Measurements from ENCODE around the gene RPRD1B. TPM values are rescaled to one million over a fixed set of nuclear protein-coding genes. Genes with fewer than 3 reads are reported as not detected.
A peak's percentile ranks its signal among the peaks of the same experiment; 100 is the strongest.

Gene RPRD1B
- total RNA-seq, 1 experiment from 2014 or later, result 55.1 TPM

DNA sequence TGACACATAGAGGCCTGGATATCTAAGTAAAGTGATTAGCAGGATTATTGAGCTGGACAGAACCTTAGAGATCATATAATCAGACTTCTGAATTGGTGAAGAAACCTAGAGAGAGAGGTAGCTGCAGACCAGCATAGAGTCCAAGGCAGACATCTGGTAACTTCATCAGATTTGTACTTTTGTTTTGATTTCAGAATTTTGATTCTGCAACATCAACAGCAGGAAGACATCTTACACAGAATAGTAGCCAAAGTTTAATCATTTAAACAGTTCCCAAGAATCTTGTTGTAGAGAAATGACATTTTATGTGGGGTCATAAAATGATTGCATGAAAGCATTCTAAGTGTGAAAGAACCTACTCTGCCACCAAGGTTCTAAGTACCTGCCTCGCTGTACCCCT is 39.4 kb downstream of the RPRD1B start:
- no peak overlapping the region for H3K4me3 ChIP-seq
- peaks cover 4% of the 10 kb centered on the region; the same call in 1 of the 2 replicates for H3K79me2 ChIP-seq (ENCODE audit: low read depth)
- ChIA-PET CTCF (interaction anchor here (0.6 to 1.5 kb wide), 16 partner anchors 15 to 335 kb away, joined by 3 to 24 read pairs (median 4); partner anchors contain the start of gene TGM2), POLR2A (ENCODE audit: unreplicated experiment) (interaction anchor here (0.6 to 1.0 kb wide), 4 partner anchors 11 to 92 kb away, joined by 3 to 5 read pairs (median 4); no protein-coding TSS in a partner anchor)
- peaks cover 48% of the 10 kb centered on the region for H3K36me3 ChIP-seq (ENCODE audit: low read depth)
- no TSS peak for BruUV-seq (replicated peaks)
- peak overlapping the region; percentile 53 for H3K27ac ChIP-seq
- H4K20me1 ChIP-seq (ENCODE audit: insufficient read depth), result no peaks in the 10 kb centered on the region
- H3F3A ChIP-seq (ENCODE audit: insufficient read depth, low read depth), result peaks cover 16% of the 10 kb centered on the region
- DNase-seq, result no peak
- H2AFZ ChIP-seq, result no peak overlapping the region
- peaks cover 4% of the 10 kb centered on the region for H3K9me3 ChIP-seq (ENCODE audit: insufficient read depth, low read depth)
- no peaks in the 10 kb centered on the region for H3K27me3 ChIP-seq (ENCODE audit: insufficient read depth, low read depth)
- no peaks in the 10 kb centered on the region for H3K9me2 ChIP-seq (ENCODE audit: insufficient read depth)
- H3K4me1 ChIP-seq (replicated peaks; ENCODE audit: insufficient read depth), result peaks cover 26% of the 10 kb centered on the region
- H3K4me2 ChIP-seq, result no peak overlapping the region
- no peak for TF ChIP-seq EZH2 (IDR thresholded peaks at IDR 0.05; ENCODE audit: low read depth)
- TF ChIP-seq, protein P1, sequence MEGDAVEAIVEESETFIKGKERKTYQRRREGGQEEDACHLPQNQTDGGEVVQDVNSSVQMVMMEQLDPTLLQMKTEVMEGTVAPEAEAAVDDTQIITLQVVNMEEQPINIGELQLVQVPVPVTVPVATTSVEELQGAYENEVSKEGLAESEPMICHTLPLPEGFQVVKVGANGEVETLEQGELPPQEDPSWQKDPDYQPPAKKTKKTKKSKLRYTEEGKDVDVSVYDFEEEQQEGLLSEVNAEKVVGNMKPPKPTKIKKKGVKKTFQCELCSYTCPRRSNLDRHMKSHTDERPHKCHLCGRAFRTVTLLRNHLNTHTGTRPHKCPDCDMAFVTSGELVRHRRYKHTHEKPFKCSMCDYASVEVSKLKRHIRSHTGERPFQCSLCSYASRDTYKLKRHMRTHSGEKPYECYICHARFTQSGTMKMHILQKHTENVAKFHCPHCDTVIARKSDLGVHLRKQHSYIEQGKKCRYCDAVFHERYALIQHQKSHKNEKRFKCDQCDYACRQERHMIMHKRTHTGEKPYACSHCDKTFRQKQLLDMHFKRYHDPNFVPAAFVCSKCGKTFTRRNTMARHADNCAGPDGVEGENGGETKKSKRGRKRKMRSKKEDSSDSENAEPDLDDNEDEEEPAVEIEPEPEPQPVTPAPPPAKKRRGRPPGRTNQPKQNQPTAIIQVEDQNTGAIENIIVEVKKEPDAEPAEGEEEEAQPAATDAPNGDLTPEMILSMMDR (conservative IDR thresholded peaks at IDR 0.05), result no peak
- intact Hi-C loops (cut with micrococcal nuclease; ENCODE audit: unreplicated experiment), result loop anchor here (1.0 to 2.0 kb wide), 6 partner anchors 16 to 148 kb away; partner anchors contain the start of gene TGM2

DNA sequence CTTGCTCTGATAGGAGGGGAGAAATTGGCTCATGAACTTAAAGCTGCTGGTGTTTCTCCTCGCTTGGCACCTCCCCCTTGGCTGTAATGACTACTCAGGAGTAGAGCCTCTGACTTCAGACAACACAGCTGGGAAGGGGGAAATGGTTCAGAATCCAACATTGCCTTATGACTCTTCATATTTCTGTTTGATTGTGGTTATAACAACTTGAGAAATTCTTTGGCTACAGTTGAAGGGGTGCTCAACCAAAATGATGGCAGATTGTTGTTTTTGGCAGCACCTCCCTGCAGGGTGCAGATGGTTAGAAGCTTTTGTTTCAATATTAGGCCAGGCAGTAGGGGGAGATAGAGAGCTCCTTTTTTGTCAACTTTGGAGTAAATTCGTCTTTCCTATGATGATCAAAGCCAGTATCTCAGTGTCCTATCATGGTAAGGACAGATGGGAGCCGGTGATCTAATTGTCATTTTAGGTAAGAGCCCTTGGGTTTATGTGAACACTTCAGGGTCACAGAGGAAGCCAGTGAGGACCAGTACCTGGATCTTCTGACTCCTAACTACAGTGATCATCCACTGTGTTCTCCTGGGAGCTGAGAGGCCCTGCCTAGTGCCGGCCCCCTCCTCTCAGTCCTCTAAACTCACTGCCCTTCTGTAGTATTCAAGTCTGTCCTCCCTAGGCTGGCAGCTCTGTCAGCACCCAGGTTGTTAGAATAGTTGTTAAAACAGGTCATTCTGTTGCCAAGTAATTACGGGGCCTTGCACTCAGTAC is 39.9 kb downstream of the RPRD1B start:
- BruUV-seq (replicated peaks), result no TSS peak
- Histone ChIP-seq H3K4me1 (replicated peaks; ENCODE audit: insufficient read depth) (peaks cover 26% of the 10 kb centered on the region), H3K27ac (peak overlapping the region; percentile 53), H3K79me2 (ENCODE audit: low read depth) (peaks cover 4% of the 10 kb centered on the region; the same call in 1 of the 2 replicates), H3K9me2 (ENCODE audit: insufficient read depth) (no peaks in the 10 kb centered on the region), H3K4me2 (no peak overlapping the region), H3F3A (ENCODE audit: insufficient read depth, low read depth) (peaks cover 16% of the 10 kb centered on the region), H3K9me3 (ENCODE audit: insufficient read depth, low read depth) (peaks cover 4% of the 10 kb centered on the region), H2AFZ (no peak overlapping the region), H3K4me3 (no peak overlapping the region), H4K20me1 (ENCODE audit: insufficient read depth) (no peaks in the 10 kb centered on the region), H3K27me3 (ENCODE audit: insufficient read depth, low read depth) (no peaks in the 10 kb centered on the region), H3K36me3 (ENCODE audit: low read depth) (peaks cover 42% of the 10 kb centered on the region)
- ChIA-PET POLR2A (ENCODE audit: unreplicated experiment) (interaction anchor here (0.6 to 1.0 kb wide), 5 partner anchors 11 to 91 kb away, joined by 3 to 5 read pairs (median 4); no protein-coding TSS in a partner anchor), CTCF (interaction anchor here (0.5 to 1.5 kb wide), 18 partner anchors 15 to 335 kb away, joined by 3 to 24 read pairs (median 4); partner anchors contain the start of gene TGM2)
- intact Hi-C loops (cut with micrococcal nuclease; ENCODE audit: unreplicated experiment), result loop anchor here (1.0 to 2.0 kb wide), 6 partner anchors 17 to 148 kb away; partner anchors contain the start of gene TGM2
- DNase-seq, result peak; percentile 63 to 80
- TF ChIP-seq, protein P1 (conservative IDR thresholded peaks at IDR 0.05), result peak; percentile 85
- no peak for TF ChIP-seq EZH2 (IDR thresholded peaks at IDR 0.05; ENCODE audit: low read depth)

DNA sequence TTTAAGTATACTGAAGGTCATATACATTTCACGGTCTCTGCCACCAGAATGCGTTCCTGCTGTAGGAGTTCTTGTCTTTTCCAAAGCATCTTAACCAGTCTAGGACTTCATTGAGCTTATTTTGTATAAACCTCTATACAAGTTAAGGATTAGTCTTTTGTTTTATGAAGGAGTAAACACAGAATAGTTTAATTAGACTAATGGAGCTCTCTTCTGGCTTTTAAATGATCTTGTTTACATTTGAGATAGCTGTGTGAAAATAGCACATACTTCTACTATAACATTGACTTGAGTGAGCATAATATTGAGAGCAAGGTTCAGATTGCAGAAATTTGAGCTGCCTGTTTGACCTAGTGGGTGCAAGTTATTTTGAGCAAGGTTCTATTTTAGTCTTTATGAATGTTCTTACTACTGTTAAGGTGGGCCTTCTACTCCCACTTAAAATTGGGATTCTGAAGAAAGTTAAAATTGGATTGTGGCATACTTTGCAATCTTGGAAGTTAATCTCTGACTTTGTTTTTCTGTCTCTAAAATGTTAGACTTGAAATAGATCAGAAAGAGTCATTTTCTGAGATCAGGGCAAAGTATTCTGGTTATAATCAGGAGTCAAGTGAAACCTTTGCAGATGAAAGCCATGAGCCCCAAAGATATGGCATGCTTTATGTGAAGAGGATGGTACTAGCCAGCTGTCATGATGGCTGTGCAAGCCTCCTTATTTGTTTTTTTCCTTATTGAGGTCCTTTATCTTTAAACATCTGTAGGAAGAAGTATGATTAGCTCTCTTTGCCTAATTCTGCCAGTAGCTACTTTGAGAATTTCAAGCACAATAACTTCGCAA is 41.8 kb downstream of the RPRD1B start:
- BruUV-seq (replicated peaks), result no TSS peak
- no peaks in the 10 kb centered on the region; the same call in 1 of the 2 replicates for H4K20me1 ChIP-seq (ENCODE audit: insufficient read depth)
- ChIA-PET CTCF (interaction anchor here (0.6 to 0.8 kb wide), 3 partner anchors 144 to 786 kb away, joined by 3 to 11 read pairs (median 3); partner anchors contain the start of gene MANBAL), POLR2A (ENCODE audit: unreplicated experiment) (interaction anchor here (0.6 to 0.7 kb wide), 2 partner anchors 83 to 145 kb away, joined by 3 to 4 read pairs; no protein-coding TSS in a partner anchor)
- no peak for TF ChIP-seq EZH2 (IDR thresholded peaks at IDR 0.05; ENCODE audit: low read depth)
- H3F3A ChIP-seq (ENCODE audit: insufficient read depth, low read depth), result peaks cover 16% of the 10 kb centered on the region
- H3K27ac ChIP-seq, result no peak overlapping the region
- intact Hi-C loops (cut with micrococcal nuclease; ENCODE audit: unreplicated experiment), result no loop called here
- peaks cover 18% of the 10 kb centered on the region for H3K79me2 ChIP-seq (ENCODE audit: low read depth)
- peaks cover 38% of the 10 kb centered on the region for H3K36me3 ChIP-seq (ENCODE audit: low read depth)
- H3K27me3 ChIP-seq (ENCODE audit: insufficient read depth, low read depth), result no peaks in the 10 kb centered on the region
- H2AFZ ChIP-seq, result no peak overlapping the region
- DNase-seq, result no peak
- peaks cover 4% of the 10 kb centered on the region for H3K9me3 ChIP-seq (ENCODE audit: insufficient read depth, low read depth)
- peaks cover 26% of the 10 kb centered on the region for H3K4me1 ChIP-seq (replicated peaks; ENCODE audit: insufficient read depth)
- H3K4me2 ChIP-seq, result peak overlapping the region; percentile 42
- no peaks in the 10 kb centered on the region for H3K9me2 ChIP-seq (ENCODE audit: insufficient read depth)
- no peak overlapping the region for H3K4me3 ChIP-seq

Measured in PC-9 (cell line).